Neural progenitor cell (in vitro differentiated cells): ENCODE results near the gene ASIC3. TPM values are rescaled to one million over a fixed set of nuclear protein-coding genes. Genes with fewer than 3 reads are reported as not detected.
A peak's percentile ranks its signal among the peaks of the same experiment; 100 is the strongest.

ENCODE experiments used
- DNase-seq: peaks from one replicate; pipeline ENCODE4 v3.0.0-alpha.2; 2016; ENCODE audit warnings: low spot score
- H2AFZ ChIP-seq: fragments of 200-600 bp; sonication (generic); replicated peaks from 2 replicates; pipeline ENCODE4 v1.6.1; 2016; ENCODE audit warnings: antibody characterized with exemption
- H3F3A ChIP-seq: fragments of 200-600 bp; sonication (generic); 2 replicates; pipeline ENCODE4 v1.6.1; 2016; ENCODE audit warnings: antibody characterized with exemption, low read depth
- H3K27ac ChIP-seq: fragments of 200-600 bp; sonication (generic); 2 replicates; pipeline ENCODE4 v1.5.1; 2016; ENCODE audit warnings: mild to moderate bottlenecking
- H3K27me3 ChIP-seq: fragments of 200-600 bp; sonication (generic); 2 replicates; pipeline ENCODE4 v1.6.1; 2016; ENCODE audit warnings: mild to moderate bottlenecking, moderate library complexity
- H3K36me3 ChIP-seq: fragments of 200-600 bp; sonication (generic); 2 replicates; pipeline ENCODE4 v1.5.1; 2016
- H3K4me1 ChIP-seq: fragments of 200-600 bp; sonication (generic); 2 replicates; pipeline ENCODE4 v1.6.1; 2016; ENCODE audit warnings: mixed run types
- H3K4me2 ChIP-seq: fragments of 200-600 bp; sonication (generic); 2 replicates; pipeline ENCODE4 v1.6.1; 2016
- H3K4me3 ChIP-seq: fragments of 200-600 bp; sonication (generic); 2 replicates; pipeline ENCODE4 v1.5.1; 2016
- H3K79me2 ChIP-seq: fragments of 200-600 bp; sonication (generic); 2 replicates; pipeline ENCODE4 v1.6.1; 2016; ENCODE audit warnings: low read depth
- H3K9ac ChIP-seq: fragments of 200-600 bp; sonication (generic); 2 replicates; pipeline ENCODE4 v1.6.1; 2016
- H3K9me3 ChIP-seq: fragments of 200-600 bp; sonication (generic); 2 replicates; pipeline ENCODE4 v1.5.1; 2016; ENCODE audit warnings: low read depth
- H4K20me1 ChIP-seq: fragments of 200-600 bp; sonication (generic); 2 replicates; pipeline ENCODE4 v1.6.1; 2016; ENCODE audit warnings: low read depth
- H3K27ac Mint-ChIP-seq: 3 replicates; pipeline ENCODE4 v1.8.0; 2021; ENCODE audit warnings: mixed read lengths
- H3K27me3 Mint-ChIP-seq: 2 replicates; pipeline ENCODE4 v1.8.0; 2022; ENCODE audit warnings: low read depth, mild to moderate bottlenecking, inconsistent platforms, moderate library complexity, mixed read lengths; ENCODE audit not compliant: insufficient read depth
- H3K36me3 Mint-ChIP-seq: 3 replicates; pipeline ENCODE4 v1.8.0; 2021; ENCODE audit warnings: mixed read lengths
- H3K4me1 Mint-ChIP-seq: 3 replicates; pipeline ENCODE4 v1.8.0; 2021; ENCODE audit warnings: mixed read lengths
- H3K4me3 Mint-ChIP-seq: 3 replicates; pipeline ENCODE4 v1.8.0; 2021; ENCODE audit warnings: mild to moderate bottlenecking, moderate library complexity, mixed read lengths
- H3K9me3 Mint-ChIP-seq: 3 replicates; pipeline ENCODE4 v1.8.0; 2020; ENCODE audit warnings: mixed read lengths
- CTCF ChIP-seq: fragments of 200-600 bp; sonication (generic); IDR thresholded peaks from 2 replicates; pipeline ENCODE4 v1.5.1; 2017; ENCODE audit warnings: antibody characterized with exemption, mild to moderate bottlenecking
- EZH2 ChIP-seq: fragments of 200-600 bp; sonication (generic); IDR thresholded peaks from 2 replicates; pipeline ENCODE4 v1.6.1; 2017; ENCODE audit warnings: antibody characterized with exemption, mild to moderate bottlenecking, moderate library complexity
- EZH2phosphoT487 ChIP-seq: fragments of 200-600 bp; sonication (generic); IDR thresholded peaks from 2 replicates; pipeline ENCODE4 v1.6.1; 2017; ENCODE audit warnings: antibody characterized with exemption
- total RNA-seq: library from RNA; depleted of rRNA; stranded (reverse); fragments of >200 nt; gene quantifications from 2 replicates; pipeline ENCODE4 v1.2.3, GENCODE V29; 2015; ENCODE audit warnings: low replicate concordance

Gene ASIC3
- total RNA-seq, 1 donor from 2014 or later, result not detected

- no peaks in the 10 kb centered on the region for H3K36me3 ChIP-seq
- peaks cover 57% of the 10 kb centered on the region for H3F3A ChIP-seq
- H3K9ac ChIP-seq, result no peak overlapping the region
- no peak overlapping the region for H2AFZ ChIP-seq
- Mint-ChIP-seq H3K4me3 (peak overlapping the region; percentile 84), H3K27ac (no peak overlapping the region), H3K27me3 (peaks cover 22% of the 10 kb centered on the region), H3K9me3 (no peaks in the 10 kb centered on the region), H3K4me1 (peaks cover 42% of the 10 kb centered on the region), H3K36me3 (peaks cover 4% of the 10 kb centered on the region)
- DNase-seq, result peak; percentile 37
- peaks cover 64% of the 10 kb centered on the region for H4K20me1 ChIP-seq
- H3K79me2 ChIP-seq, result peaks cover 64% of the 10 kb centered on the region
- TF ChIP-seq EZH2phosphoT487 (no peak), CTCF (no peak), EZH2 (no peak)
- peak overlapping the region; percentile 97 for H3K4me2 ChIP-seq
- H3K4me1 ChIP-seq, result peaks cover 35% of the 10 kb centered on the region
- H3K4me3 ChIP-seq, result peak overlapping the region; percentile 88
- no peak overlapping the region for H3K27ac ChIP-seq
- H3K9me3 ChIP-seq, result no peaks in the 10 kb centered on the region
- H3K27me3 ChIP-seq, result peaks cover 21% of the 10 kb centered on the region
Observed at GRCh38 chr7:151088019-151088855, 39.9 kb downstream of the ASIC3 start.

DNA sequence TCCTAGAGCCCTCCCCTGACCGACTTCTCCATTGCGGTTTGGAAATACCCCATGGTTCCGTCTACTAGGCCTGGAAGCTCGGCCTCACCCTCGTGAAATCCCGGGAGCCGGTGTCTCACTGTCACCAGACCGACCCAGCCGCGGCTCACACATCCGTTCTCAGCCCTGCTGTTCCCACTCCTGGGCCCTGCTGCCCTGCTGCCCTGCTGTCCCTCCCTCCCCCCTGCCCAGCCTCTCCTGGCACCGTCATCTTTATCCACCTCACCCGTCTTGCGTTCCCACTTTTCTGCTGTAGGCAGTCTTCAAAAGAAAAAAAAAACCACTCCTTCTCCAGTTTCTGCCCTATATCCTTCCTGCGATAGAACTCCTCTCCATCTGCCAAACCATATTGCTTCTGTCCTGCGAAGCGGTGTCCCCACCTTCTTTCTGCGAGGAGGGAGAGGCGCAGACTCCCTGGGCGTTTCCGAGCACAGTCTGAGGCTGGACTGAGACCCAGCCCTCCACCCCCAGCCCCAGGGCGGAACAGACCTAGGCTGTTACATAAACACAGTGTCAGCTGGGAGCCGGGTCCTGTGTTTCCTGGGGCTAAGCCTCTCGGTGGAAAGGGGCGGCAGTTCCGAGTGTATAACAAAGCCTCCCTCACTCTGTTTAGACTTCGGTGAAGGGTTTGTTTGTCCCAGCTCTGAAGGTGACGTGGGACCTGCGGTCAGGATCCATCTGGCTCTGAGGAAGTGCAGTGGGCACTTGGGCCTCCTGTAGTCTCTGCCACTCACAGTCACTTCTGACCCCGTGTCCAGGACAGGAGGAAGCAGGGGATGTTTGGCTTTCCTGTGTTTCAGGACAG is 40.7 kb downstream of the ASIC3 start:
- Histone ChIP-seq H3K36me3 (no peaks in the 10 kb centered on the region), H3K9ac (no peak overlapping the region), H3K9me3 (no peaks in the 10 kb centered on the region), H3K4me3 (peak overlapping the region; percentile 88), H3K79me2 (peaks cover 73% of the 10 kb centered on the region), H3K27ac (no peak overlapping the region), H3K4me2 (peak overlapping the region; percentile 97), H3K27me3 (peaks cover 15% of the 10 kb centered on the region), H4K20me1 (peaks cover 72% of the 10 kb centered on the region), H2AFZ (no peak overlapping the region), H3K4me1 (peaks cover 35% of the 10 kb centered on the region), H3F3A (peaks cover 52% of the 10 kb centered on the region)
- TF ChIP-seq EZH2phosphoT487, result no peak
- TF ChIP-seq EZH2, result no peak
- TF ChIP-seq CTCF, result no peak
- Mint-ChIP-seq H3K27ac (peak overlapping the region; percentile 11), H3K4me3 (peak overlapping the region; percentile 84), H3K36me3 (peaks cover 4% of the 10 kb centered on the region), H3K27me3 (peaks cover 22% of the 10 kb centered on the region), H3K4me1 (peaks cover 39% of the 10 kb centered on the region), H3K9me3 (no peaks in the 10 kb centered on the region)
- DNase-seq, result peak; percentile 75

- Mint-ChIP-seq H3K27me3 (peaks cover 18% of the 10 kb centered on the region), H3K9me3 (no peaks in the 10 kb centered on the region), H3K4me3 (peak overlapping the region; percentile 84), H3K36me3 (peaks cover 4% of the 10 kb centered on the region), H3K27ac (no peak overlapping the region), H3K4me1 (peaks cover 34% of the 10 kb centered on the region)
- peaks cover 32% of the 10 kb centered on the region for H3K4me1 ChIP-seq
- peaks cover 44% of the 10 kb centered on the region for H3F3A ChIP-seq
- no peaks in the 10 kb centered on the region for H3K9me3 ChIP-seq
- no peaks in the 10 kb centered on the region for H3K36me3 ChIP-seq
- H3K79me2 ChIP-seq, result peaks cover 83% of the 10 kb centered on the region
- peaks cover 83% of the 10 kb centered on the region for H4K20me1 ChIP-seq
- H3K27ac ChIP-seq, result no peak overlapping the region
- TF ChIP-seq CTCF, result no peak
- TF ChIP-seq EZH2, result no peak
- TF ChIP-seq EZH2phosphoT487, result no peak
- H2AFZ ChIP-seq, result no peak overlapping the region
- H3K27me3 ChIP-seq, result peaks cover 11% of the 10 kb centered on the region
- no peak overlapping the region for H3K4me3 ChIP-seq
- peak overlapping the region; percentile 97 for H3K4me2 ChIP-seq
- no peak overlapping the region for H3K9ac ChIP-seq
- no peak for DNase-seq
Observed at GRCh38 chr7:151089893-151090730, 41.8 kb downstream of the ASIC3 start.
